H9 (cell line): ENCODE measurements around the gene SHC4. TPM values are rescaled to one million over a fixed set of nuclear protein-coding genes. Genes with fewer than 3 reads are reported as not detected.

Source experiments
- DNase-seq: peaks from one replicate; pipeline ENCODE4 v3.0.0-alpha.2; 2017
- H2AFZ ChIP-seq: one replicate; pipeline ENCODE4 v1.6.1; 2013; ENCODE audit warnings: mild to moderate bottlenecking, low read length, control low read depth, moderate library complexity
- H2AK5ac ChIP-seq: 2 replicates; pipeline ENCODE4 v1.6.1; 2013; ENCODE audit warnings: low read length, control low read depth, mixed read lengths; ENCODE audit not compliant: insufficient read length
- H2BK120ac ChIP-seq: one replicate; pipeline ENCODE4 v1.6.1; 2013; ENCODE audit warnings: low read depth, mild to moderate bottlenecking, low read length, control low read depth, inconsistent platforms; ENCODE audit not compliant: poor library complexity, severe bottlenecking
- H2BK12ac ChIP-seq: 2 replicates; pipeline ENCODE4 v1.6.1; 2013; ENCODE audit warnings: low read length, control low read depth, mixed read lengths, low read depth; ENCODE audit not compliant: insufficient read length
- H2BK15ac ChIP-seq: 2 replicates; pipeline ENCODE4 v1.6.1; 2013; ENCODE audit warnings: low read depth, low read length, control low read depth
- H2BK20ac ChIP-seq: one replicate; pipeline ENCODE4 v1.6.1; 2013; ENCODE audit warnings: low read depth, mild to moderate bottlenecking, low read length, control low read depth, inconsistent platforms; ENCODE audit not compliant: poor library complexity, severe bottlenecking
- H2BK5ac ChIP-seq: 2 replicates; pipeline ENCODE4 v1.6.1; 2013; ENCODE audit warnings: low read length, control low read depth, mixed read lengths; ENCODE audit not compliant: insufficient read length
- H3K14ac ChIP-seq: 2 replicates; pipeline ENCODE4 v1.6.1; 2013; ENCODE audit warnings: low read length, control low read depth; ENCODE audit not compliant: insufficient read depth
- H3K18ac ChIP-seq: 2 replicates; pipeline ENCODE4 v1.6.1; 2013; ENCODE audit warnings: low read depth, mild to moderate bottlenecking, mixed read lengths, low read length, control low read depth; ENCODE audit not compliant: insufficient read length
- H3K23ac ChIP-seq: 2 replicates; pipeline ENCODE4 v1.6.1; 2013; ENCODE audit warnings: low read length, control low read depth, mixed read lengths, low read depth; ENCODE audit not compliant: insufficient read length
- H3K23me2 ChIP-seq: 2 replicates; pipeline ENCODE4 v1.6.1; 2013; ENCODE audit warnings: low read depth, mild to moderate bottlenecking, mixed read lengths, low read length, control low read depth; ENCODE audit not compliant: insufficient read length, poor library complexity, severe bottlenecking
- H3K27ac ChIP-seq: 2 replicates; pipeline ENCODE4 v1.5.1; 2013; ENCODE audit warnings: low read length, control low read depth, mixed read lengths, low read depth; ENCODE audit not compliant: insufficient read length
- H3K27me3 ChIP-seq: 2 replicates; pipeline ENCODE4 v1.6.1; 2013; ENCODE audit warnings: low read length, control low read depth, inconsistent platforms; ENCODE audit not compliant: insufficient read depth
- H3K4ac ChIP-seq: 2 replicates; pipeline ENCODE4 v1.6.1; 2013; ENCODE audit warnings: low read depth, mild to moderate bottlenecking, control low read depth, inconsistent platforms, low read length, moderate library complexity
- H3K4me1 ChIP-seq: 2 replicates; pipeline ENCODE4 v1.6.1; 2013; ENCODE audit warnings: low read length, control low read depth, inconsistent platforms; ENCODE audit not compliant: insufficient read depth
- H3K4me2 ChIP-seq: 2 replicates; pipeline ENCODE4 v1.6.1; 2013; ENCODE audit warnings: low read length, control low read depth, mixed read lengths; ENCODE audit not compliant: insufficient read length, insufficient read depth
- H3K56ac ChIP-seq: 2 replicates; pipeline ENCODE4 v1.6.1; 2013; ENCODE audit warnings: low read depth, mild to moderate bottlenecking, mixed read lengths, low read length, control low read depth; ENCODE audit not compliant: insufficient read length
- H3K79me1 ChIP-seq: 2 replicates; pipeline ENCODE4 v1.6.1; 2013; ENCODE audit warnings: low read depth, mild to moderate bottlenecking, moderate library complexity, low read length, control low read depth, inconsistent platforms; ENCODE audit not compliant: insufficient read depth, poor library complexity, severe bottlenecking
- H3K79me2 ChIP-seq: 2 replicates; pipeline ENCODE4 v1.6.1; 2013; ENCODE audit warnings: low read length, control low read depth, inconsistent platforms; ENCODE audit not compliant: insufficient read depth
- H3K9ac ChIP-seq: 2 replicates; pipeline ENCODE4 v1.6.1; 2013; ENCODE audit warnings: low read length, control low read depth, mixed read lengths; ENCODE audit not compliant: insufficient read length; ENCODE audit errors: extremely low read depth
- H3K9me3 ChIP-seq: one replicate; pipeline ENCODE4 v1.6.1; 2013; ENCODE audit warnings: low read depth, low read length, inconsistent platforms; ENCODE audit not compliant: control insufficient read depth
- H3T11ph ChIP-seq: one replicate; pipeline ENCODE4 v1.6.1; 2013; ENCODE audit warnings: mild to moderate bottlenecking, low read length, control low read depth, inconsistent platforms
- H4K20me1 ChIP-seq: one replicate; pipeline ENCODE4 v1.6.1; 2013; ENCODE audit not compliant: control insufficient read depth, insufficient read length, insufficient read depth
- H4K5ac ChIP-seq: 2 replicates; pipeline ENCODE4 v1.6.1; 2013; ENCODE audit warnings: low read depth, mild to moderate bottlenecking, mixed read lengths, low read length, control low read depth; ENCODE audit not compliant: insufficient read length
- H4K8ac ChIP-seq: replicated peaks from 2 replicates; pipeline ENCODE4 v1.6.1; 2013; ENCODE audit warnings: low read length, control low read depth, mixed read lengths, low read depth; ENCODE audit not compliant: insufficient read length
- H4K91ac ChIP-seq: 2 replicates; pipeline ENCODE4 v1.6.1; 2013; ENCODE audit warnings: low read depth, mild to moderate bottlenecking, moderate library complexity, mixed read lengths, low read length, control low read depth; ENCODE audit not compliant: insufficient read length
- H3K27ac Mint-ChIP-seq, 3 experiments: 2 replicates in 2 of 3; 3 replicates in 1 of 3; pipeline ENCODE4 v1.8.0; 2020 to 2021; ENCODE audit warnings: mixed read lengths in 3 of 3, mild to moderate bottlenecking in 1 of 3, moderate library complexity in 1 of 3
- H3K27me3 Mint-ChIP-seq: 2 replicates; pipeline ENCODE4 v1.8.0; 2021; ENCODE audit warnings: low read depth, mild to moderate bottlenecking, moderate library complexity, mixed read lengths
- H3K36me3 Mint-ChIP-seq, 3 experiments: 2 replicates in 2 of 3; 3 replicates in 1 of 3; pipeline ENCODE4 v1.8.0; 2020 to 2021; ENCODE audit warnings: low read depth in 3 of 3, mixed read lengths in 3 of 3; ENCODE audit not compliant: insufficient read depth in 1 of 3
- H3K4me1 Mint-ChIP-seq, 2 experiments: 2 replicates each; pipeline ENCODE4 v1.8.0; 2020; ENCODE audit warnings: mixed read lengths in 2 of 2
- H3K4me3 Mint-ChIP-seq, 2 experiments: 2 replicates in 1 of 2; 3 replicates in 1 of 2; pipeline ENCODE4 v1.8.0; 2020 to 2021; ENCODE audit warnings: mild to moderate bottlenecking in 2 of 2, mixed read lengths in 2 of 2, moderate library complexity in 1 of 2
- H3K9me3 Mint-ChIP-seq, 2 experiments: 2 replicates in 1 of 2; 3 replicates in 1 of 2; pipeline ENCODE4 v1.8.0; 2020; ENCODE audit warnings: mild to moderate bottlenecking in 2 of 2, mixed read lengths in 2 of 2, moderate library complexity in 1 of 2
- CTCF ChIP-seq: fragments of 200-600 bp; sonication (generic); conservative IDR thresholded peaks from 3 replicates; pipeline ENCODE4 v1.8.0; 2021; ENCODE audit warnings: antibody characterized with exemption, mild to moderate bottlenecking
- WGBS: extraction: QIAGEN DNeasy Blood & Tissue Kit; methylation state at CpG from one replicate; pipeline ENCODE4 v1.1.7; 2013; ENCODE audit warnings: missing lambda C conversion rate, low lambda C conversion rate, mixed read lengths; ENCODE audit not compliant: insufficient read length; ENCODE audit errors: extremely low coverage; 5-methylcytosine and 5-hydroxymethylcytosine counted together
- total RNA-seq: library from RNA; stranded (reverse); gene quantifications from 2 replicates; pipeline ENCODE4 v1.2.1, GENCODE V29; 2021

The SHC4 gene
- total RNA-seq, 1 experiment from 2014 or later = 0.26 TPM

DNA sequence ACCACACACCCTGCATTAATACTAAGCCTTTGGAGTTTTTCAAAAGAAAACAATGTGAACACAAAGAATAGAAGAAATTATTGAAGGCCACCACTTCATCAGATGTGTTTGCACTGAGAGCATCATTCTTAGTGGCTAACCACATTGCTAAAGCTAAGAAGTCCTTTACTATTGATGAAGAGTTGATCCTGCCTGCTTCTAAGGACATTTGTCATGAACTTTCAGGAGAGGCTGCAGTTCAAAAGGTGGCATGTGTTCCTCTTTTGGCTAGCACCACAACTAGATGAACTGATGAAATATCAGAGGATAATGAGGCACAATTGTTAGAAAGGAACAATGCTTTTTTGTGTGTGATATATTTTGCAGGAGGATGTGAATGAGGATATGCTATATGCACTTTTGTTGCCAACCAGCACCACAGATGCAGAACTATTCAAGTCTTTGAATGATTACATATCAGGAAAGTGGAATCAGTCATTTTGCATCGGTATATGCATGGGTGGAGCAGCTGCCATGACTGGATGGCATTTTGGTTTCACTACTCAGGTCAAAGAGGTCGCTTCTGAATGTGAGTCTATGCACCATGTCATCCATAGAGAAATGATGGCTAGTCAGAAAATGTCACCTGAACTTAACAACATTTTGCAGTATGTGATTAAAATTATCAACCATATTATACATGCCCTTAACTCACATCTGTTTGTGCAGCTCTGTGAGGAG is 88.3 kb downstream of the SHC4 start:
- H3K4me1 Mint-ChIP-seq = peaks cover 9 to 22% of the 10 kb centered on the region in 2 experiments
- Histone ChIP-seq H2BK120ac (no peak overlapping the region), H3K23ac (no peak overlapping the region), H3T11ph (no peak overlapping the region), H2AK5ac (no peak overlapping the region), H4K20me1 (no peaks in the 10 kb centered on the region), H2BK12ac (no peak overlapping the region), H2BK5ac (no peak overlapping the region), H4K8ac (no peak overlapping the region), H3K79me1 (no peaks in the 10 kb centered on the region), H3K18ac (no peak overlapping the region), H3K56ac (no peak overlapping the region), H3K4me2 (no peak overlapping the region), H3K79me2 (peaks cover 4% of the 10 kb centered on the region; the same call in 1 of the 2 replicates), H2AFZ (no peak overlapping the region), H3K23me2 (no peaks in the 10 kb centered on the region), H3K4ac (no peak overlapping the region), H3K27me3 (no peaks in the 10 kb centered on the region), H3K14ac (no peak overlapping the region), H3K4me1 (no peaks in the 10 kb centered on the region), H3K9me3 (no peaks in the 10 kb centered on the region), H3K9ac (no peak overlapping the region), H4K5ac (no peak overlapping the region), H3K27ac (no peak overlapping the region), H4K91ac (no peak overlapping the region), H2BK15ac (no peak overlapping the region), H2BK20ac (no peak overlapping the region)
- no peak overlapping the region for H3K4me3 Mint-ChIP-seq
- TF ChIP-seq CTCF = no peak
- WGBS = no CpG with 5 or more reads among the region's 2 CpGs
- H3K27ac Mint-ChIP-seq = no peak overlapping the region
- H3K36me3 Mint-ChIP-seq = peaks cover 0 to 7% (median 0%) of the 10 kb centered on the region in 3 experiments; a peak in 2 of 7 replicates
- H3K9me3 Mint-ChIP-seq = no peaks in the 10 kb centered on the region; a peak in 1 of 5 replicates
- no peak for DNase-seq
- peaks cover 6% of the 10 kb centered on the region for H3K27me3 Mint-ChIP-seq
